ENCODE measurements around the gene UBE2J2.
A peak's percentile ranks its signal among the peaks of the same experiment; 100 is the strongest.

Gene UBE2J2

DNA sequence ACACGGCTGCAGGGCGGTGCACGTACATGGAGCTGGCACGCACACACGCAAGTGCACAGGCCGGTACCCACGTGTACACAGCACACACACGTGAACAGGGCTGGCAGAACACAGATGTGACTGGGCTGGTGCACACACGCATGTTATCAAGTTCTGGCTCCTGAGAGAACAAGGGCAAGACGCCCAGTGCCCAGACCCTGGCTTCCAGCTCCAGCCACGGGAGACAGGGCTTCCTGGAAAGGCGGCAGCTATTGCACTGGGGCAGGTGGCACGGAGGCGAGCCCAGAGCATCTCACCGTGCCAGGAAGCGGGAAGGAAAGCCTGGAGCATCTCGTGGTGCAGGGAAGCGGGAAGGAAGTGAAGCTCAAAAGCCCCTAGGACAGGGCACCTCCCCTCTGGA, 47.7 kb downstream of the UBE2J2 start:
- no peak for DNase-seq

DNA sequence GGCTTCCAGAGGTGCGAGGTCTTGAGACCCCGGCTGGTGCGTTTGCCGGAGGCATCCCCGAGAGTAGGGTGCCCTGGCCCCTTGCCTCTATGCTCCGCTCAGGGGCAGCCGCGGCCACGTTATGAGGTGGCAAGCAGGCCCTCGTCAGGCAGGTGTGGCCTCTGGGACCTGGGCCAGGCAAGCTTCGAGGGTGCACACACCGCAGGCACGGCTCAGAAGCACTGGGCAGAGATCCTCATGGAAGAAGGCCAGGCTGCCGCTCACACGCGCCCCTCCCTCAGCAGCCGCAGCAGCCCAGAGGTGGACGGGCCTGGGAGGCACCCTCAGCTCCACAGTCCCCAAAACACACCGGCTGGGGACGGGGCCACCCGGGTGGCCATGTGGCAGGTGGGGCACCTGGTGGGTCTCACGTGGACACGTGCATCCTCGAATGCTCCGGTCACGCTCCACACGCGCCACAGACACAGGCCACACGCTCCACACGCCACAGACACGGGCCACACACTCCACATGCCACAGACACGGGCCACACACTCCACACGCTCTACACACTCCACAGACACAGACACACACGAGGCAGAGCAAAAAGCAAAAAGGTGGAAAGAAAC, 48.3 kb downstream of the UBE2J2 start:
- no peak for DNase-seq

DNA sequence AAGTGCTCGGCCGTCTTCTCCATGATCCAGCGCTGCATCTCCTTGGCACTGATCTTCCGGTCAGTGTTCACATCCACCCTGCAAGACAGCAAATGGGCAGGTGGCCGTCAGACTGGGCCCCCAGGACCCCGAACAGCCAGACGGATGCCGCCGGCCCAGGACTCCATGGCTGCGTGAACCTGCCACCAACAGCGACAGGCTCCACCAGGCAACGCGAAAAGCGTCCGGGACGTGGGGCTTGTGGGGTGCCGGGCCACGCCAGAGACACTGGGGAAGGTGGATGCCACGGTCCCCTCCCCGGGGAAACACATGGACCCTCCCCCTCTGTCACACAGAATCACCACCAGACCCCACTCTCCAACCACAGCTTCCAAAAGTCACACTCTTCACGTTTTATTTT, 49.8 kb downstream of the UBE2J2 start:
- DNase-seq, result no peak

DNA sequence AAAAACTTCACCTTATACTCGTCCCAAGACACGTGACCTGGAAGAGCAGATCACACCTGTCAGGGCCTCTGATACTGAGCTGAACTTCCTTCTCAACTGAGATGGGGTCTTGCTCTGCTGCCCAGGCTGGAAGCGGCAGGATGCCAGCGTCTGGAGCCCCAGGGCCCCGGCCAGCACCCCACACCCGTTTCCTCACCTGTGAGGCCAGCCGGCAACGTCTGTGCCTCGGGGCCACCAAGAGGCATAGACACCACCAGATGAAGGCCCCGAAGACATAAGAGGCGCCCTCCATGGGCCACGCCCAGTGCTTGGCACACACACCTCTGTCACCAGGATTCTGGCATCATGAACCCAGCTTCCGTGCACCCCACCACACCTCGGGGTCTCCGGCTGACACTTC, 50.3 kb downstream of the UBE2J2 start:
- no peak for DNase-seq

DNA sequence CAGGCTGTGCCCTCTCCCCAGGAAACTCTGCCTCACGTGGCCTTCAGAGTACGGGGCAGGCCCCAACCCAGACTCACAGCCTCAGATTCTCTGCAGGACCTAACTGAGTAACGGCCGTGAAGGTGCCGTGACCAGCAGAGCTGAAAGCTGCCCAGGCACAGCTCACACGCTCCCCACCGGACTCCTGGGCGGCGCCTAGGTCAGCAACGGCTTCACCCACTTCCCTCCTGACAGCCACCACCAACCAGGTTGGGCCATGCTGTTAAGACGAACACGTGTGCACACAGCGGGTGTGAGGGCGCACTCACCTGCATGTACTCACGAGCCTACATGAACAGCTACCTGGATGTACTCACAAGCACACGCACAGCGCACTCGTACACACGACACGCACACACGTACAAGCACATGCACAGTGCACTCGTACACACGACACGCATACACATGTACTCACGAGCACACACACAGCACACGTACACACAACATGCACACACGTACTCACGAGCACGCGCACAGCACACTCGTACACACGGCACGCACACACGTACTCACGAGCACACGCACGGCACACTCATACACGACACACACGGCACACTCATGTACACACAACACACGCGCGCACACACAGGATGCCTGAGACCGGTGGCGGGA, 51.0 kb downstream of the UBE2J2 start:
- no peak for DNase-seq

DNA sequence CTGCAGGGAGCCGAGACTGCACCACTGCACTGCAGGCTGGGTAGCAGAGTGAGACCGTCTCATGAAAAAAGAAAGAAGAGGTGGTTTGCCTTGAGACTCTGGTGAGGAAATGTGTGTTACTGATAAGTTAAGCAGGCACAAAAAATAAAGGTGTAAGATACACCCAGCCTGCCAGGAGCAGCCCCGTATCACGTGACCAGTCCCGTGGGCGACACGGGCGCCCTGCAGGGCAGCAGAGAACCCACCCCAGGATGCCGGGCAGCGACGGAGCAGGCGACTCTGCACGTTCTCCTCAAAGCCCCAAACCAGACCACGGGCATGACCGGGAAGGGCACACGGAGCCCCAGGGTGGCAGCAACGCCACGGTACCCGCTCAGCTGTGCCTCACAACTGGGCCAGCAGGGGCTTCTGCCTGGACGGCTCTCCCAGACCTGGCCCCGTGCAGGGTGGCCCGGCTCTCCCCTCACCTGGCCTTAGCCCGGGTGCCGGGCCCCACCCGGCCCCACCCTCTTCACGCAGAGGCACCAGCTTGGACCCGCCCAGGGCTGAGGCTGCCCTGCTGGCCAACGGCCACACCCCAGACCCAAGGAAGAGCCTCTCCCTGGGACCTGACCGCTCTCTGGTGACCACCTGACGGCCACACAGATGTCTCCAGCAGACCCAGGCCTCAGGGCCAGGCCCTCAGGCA, 51.6 kb downstream of the UBE2J2 start:
- DNase-seq, result no peak

DNA sequence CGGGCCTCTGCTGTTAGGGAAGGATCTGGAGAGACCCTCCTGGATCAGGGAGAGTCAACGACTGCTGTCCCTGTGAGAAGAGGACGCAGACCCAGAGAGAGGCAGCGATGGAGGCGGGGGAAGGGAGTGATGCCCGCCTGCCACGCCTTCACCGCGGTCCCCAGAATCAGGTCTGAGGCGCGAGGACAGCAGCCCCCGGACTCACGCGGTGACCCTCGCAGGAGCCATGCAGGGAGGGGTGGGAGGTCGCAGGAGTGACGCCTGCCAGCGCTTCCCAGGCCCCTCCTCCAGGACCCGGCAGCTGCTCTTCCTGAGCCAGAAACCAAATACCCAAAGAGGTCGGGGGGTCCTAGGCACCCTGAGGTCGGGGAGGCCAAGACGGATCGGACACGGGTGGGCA, 53.5 kb downstream of the UBE2J2 start:
- DNase-seq, result no peak

DNA sequence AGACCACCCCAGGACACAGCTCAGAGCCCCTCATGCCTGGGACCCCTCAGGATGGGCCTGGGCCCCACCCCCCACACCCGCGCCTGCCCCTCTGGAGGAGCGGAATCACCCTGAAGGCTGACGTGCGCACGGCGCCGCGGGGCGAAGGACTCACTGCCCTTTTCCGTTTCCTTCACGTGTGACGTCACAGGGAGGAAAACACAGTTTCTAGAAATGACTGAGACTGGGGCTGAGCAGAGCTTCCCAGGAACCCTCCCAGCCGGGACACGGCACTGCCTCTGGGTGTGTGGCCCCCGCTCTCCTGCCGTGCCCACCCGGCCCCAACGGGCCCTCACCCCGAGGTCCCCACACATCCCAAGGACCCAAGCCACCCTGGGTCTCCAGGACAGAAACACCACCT, 54.3 kb downstream of the UBE2J2 start:
- DNase-seq, result peak in 4 of 5 donors; percentile 48 to 85 (median 54)

DNA sequence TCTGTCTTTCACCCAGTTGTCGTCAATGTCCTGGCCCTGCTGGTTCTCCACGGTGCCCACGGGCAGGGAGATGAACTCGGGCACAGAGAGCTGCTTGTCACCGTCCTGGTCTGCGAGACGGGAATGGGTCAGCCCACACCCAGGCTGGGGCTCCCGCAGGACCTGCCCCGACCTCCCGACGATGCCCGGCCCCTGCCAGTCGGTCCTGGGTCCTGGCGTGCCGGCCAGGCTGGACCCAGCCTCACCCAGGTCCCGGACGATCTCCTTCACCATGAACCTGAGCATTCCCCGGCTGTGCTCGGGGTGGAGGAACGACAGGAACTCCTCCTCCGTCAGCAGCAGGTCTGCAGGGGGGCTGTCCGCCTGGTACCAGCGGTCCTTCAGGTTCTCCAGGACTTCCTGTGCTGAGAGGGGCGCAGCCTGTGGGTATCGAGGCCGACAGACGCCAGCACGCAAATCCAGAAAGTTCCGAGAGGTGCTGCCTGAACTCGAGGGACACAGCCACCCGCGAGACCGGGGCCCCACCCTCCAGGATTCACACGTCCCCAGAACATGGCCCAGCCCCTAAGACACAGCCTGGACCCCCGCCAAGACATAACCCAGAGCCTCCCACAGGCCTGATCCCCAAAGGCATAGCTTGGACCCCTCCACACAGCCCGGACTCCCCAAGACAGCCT, 55.0 kb downstream of the UBE2J2 start:
- no peak for DNase-seq

DNA sequence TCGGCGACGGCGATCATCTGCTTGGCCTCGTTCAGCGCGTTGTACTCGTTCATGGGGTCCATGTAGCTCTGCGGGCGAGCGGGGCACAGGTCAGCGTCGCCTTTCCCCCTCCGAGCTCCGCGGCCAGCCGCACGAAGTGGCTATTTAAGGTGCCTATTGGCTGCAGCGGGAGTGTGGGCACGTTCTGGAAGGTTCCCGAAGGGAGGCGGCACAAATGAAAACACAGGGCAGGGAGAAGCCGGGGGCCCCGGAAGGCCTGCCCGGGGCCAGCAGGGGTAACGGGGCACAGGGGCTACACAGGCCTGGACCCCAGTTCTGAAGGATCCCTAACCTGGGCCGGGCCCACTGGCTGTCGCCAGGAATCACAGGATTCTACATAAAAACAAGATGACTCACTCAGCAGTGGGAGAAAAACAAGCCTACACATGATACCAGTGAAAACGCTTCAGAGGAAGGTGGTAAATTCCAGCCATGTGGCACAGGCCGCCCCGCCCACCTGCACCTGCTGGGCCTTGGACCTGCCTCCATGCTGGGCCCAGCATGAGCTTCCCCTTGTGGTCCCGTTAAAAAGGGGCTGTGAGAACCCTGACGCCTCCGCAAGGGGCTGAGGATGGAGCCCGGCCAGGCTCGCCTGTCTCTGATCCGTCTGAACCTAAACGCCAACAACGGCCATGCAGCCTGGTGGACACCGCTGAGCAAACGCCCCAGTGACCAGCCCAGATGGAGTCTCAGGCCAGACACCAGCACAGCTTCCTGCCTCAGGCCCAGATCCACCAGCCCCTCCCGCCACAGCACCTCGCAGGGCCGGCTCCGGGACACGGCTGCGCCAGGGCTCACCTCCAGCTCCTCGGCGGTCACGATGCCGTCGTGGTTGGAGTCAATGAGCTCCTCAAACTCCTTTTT, 55.8 kb downstream of the UBE2J2 start:
- DNase-seq, result peak in 1 of 5 donors; percentile 34

DNA sequence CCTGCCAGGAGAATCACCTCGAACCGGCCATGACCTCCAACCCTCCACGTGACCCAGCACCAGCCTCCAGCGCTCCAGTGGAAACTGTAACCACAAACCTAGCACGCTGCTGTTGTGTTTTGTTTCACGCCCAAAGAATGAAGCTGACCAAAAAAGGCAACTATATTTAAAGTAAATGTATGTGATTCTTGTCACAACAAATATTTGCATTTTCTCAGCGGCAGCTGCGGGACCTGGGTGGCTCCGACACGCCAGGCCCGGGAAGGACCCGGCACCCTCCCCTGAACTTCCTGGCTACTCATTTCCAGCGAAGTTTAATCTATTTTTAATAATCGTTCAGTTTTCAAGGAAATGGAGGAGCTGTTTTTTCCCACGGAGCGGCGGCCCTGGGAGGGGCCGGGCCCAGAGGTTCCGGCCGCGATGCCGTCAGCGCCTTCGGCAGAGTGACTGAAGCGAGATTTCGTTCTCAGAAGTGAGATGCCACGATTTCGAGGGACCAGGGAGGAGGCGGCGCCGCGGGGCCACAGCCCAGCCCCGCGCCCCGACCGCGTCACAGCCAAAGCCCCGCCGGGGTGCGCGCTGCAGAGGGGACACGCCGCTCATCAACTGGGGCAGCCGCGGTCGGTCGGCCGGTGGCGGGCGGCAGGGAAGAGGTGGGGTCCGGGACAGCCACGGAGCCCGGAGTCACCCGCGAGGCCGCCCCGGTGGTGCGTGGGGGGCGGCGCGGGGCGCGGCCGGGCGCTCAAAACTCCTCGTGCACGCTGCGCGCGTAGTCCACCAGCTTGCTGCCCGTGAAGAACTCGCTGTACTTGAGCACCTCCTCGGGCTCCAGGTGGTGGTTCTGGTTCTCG, 56.7 kb downstream of the UBE2J2 start:
- peak; percentile 38 to 86 (median 65) for DNase-seq

DNA sequence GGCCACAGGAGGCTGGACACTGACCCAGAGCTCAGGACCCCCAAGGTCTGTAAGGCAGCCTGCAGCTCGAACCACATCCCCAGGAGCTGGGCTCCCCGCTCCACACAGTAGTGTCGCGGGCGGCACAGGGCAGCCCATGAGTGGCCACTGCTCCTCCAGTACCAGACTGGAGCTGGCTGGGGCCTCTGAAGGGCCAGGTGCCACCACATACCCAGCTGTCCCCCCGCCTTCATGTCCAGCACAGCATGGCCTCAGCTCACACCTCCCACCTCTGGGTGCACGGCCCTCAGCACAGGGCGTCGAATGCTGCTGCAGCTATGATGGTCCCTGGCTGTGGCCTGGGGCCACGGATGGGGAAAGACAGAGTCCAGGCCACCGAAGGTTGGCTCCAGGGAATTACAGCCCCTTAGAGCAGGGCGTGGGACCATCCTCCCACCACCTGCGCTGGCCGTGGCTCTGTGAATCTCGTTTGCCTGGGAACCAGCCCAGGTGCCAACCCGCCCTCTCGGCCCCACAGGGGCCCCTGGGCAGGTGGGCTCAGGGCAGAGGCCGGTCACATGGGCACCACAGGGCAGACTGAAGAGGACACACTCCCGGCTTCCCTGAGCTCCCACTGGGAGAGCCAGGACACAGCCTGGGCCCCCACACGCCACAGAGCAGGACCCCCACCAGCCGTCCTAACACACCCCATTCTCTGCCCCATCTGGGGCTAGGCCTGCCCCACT, 57.6 kb downstream of the UBE2J2 start:
- DNase-seq, result no peak

DNA sequence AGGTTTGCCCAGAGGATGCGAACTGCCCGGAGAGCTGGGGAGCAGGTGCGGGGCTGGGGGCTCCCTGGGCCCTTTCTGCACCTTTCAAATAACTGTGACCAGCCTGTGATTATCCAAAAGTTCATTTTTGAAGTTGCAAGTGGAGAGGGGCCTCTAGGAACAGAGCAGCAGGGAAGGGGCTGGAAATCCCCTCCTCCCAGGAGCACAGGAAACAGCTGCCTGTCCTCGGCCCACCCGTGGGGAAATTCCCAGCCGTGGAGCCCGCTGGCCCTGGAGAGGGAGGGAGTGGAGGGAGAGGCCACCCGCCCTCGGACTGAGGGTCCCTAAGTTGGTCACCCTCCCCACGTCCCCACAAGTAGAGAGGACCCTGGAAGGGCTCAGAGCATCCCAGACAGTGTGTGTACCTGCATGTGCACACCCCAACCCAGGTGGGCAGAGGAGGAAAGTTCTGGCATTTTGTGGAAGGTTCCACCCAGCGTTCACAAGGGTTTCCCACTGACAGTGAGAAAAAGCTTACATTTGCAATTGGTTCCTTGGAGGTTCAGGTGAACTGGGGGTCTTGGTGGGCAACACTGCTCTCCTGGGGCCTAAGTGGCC, 58.5 kb downstream of the UBE2J2 start:
- DNase-seq, result peak in 1 of 5 donors; percentile 31

DNA sequence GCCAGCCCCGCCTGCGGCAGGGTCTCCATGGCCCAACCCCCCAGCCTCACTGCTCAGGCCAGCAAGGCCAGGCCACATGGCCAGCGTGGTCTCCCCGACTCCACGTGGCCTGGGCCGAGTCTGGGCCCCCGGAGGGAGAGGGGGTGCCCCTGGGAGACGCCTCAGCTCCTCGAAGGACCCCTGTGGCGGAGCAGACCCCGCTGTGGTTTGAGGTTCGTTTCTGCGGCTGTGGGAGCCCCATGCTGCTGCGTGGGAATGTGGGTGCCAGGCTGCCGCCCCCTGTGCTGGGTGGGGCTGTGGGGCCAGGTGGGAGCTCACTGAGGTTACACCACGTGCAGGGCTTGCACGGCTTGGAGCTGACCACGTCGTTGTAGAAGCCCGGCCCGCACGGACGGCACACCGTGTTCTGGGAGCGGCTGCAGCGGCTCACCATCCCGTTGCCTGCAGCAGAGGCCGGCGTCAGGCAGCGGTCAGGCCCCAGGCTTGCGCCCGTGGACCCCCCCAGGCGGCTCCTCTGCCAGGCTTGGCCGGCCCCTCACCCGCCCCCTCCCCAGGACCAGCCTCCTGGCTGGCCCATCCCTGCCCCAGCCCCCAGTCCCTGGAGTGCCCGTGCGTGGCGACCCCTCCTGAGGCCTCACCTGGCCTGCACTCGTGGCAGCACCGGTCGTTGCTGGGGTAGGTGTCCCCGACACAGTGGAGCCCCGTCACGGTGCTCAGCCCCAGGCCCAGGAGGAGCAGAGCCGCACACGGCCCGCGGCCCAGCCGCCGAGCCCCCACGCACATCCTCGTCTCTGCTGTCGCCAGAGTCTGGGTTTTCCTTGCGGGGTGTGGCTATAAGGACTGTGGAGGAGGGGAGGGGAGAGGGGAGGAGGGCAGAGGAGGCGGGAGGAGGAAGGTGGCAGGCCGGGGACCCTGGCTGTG, 60.0 kb downstream of the UBE2J2 start, which contains the start of gene TNFRSF4:
TSS of gene TNFRSF4 (minus strand) at position 809 of the 921 bp plus-strand sequence. CDS start at position 783, 26 bp downstream.
- peak in 4 of 5 donors; percentile 9 to 58 (median 30) for DNase-seq

DNA sequence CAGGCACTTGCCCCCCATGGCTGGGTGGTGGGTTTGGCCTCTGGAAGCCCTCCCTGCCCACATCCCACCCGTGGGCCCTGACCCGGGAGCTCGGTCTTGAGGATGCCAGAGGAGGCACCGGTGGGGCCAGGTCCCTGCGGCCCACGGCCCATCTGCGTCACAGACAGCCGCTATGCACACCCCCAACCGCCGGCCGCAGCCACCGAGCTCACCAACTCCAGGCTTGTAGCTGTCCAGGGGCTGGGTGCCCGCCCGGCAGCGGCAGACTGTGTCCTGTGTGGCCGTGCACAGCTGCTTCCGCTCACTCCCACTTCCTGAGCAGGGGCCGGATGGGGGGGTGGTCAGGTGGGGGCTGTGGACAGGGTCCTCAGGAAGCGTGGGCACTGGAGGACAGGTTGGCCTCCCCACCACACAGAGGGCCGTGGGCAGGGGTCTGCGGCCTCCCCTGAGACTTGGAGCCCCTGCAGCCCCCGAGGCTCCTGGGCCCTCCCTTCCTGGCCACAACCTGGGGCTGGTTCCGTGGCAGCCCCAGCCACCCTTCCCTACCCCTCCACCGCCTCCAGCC, 60.8 kb downstream of the UBE2J2 start:
- DNase-seq, result peak in 4 of 5 donors; percentile 23 to 74 (median 48)

DNA sequence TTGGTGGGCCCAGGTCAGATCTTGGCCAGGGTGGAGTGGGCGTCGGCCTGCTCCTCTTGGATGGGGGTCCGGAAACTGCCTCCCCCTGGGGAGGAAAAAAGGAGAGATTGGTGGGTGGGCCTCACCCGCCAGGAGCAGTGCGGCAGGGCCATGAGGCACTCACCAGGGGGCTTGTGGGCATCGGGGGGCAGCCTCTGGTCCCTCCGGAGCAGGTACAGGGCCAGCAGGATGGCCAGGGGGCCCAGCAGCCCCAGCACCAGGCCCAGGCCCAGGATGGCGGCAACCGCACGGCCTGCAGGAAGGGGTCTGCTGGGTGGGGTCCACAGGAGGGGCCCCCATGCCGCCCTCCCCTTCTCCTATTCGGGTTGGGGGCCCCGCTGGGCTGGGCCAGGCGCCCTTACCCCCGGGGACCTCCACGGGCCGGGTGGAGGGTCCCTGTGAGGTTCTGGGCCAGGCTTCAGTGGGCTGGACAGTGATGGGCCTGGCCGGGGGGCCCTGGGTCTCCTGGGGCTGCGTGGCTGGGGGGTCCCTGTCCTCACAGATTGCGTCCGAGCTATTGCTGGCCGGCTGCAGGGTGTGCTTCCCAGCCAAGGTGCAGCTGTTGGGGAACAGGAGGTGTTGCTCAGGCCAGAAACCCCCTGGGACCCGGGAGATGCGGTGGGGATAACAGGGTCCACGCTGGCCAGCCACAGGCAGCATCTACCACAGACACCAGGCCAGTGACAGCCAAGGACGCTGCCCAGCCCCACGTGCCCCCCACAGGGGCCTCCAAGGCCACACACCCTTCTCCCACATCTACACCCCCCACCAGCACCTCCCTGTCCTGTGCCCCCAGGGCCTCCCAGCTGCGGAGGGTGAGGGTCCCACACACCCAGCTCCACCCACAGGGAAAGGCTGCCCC, 61.9 kb downstream of the UBE2J2 start:
- DNase-seq, result peak in 2 of 5 donors; percentile 6 to 13

DNA sequence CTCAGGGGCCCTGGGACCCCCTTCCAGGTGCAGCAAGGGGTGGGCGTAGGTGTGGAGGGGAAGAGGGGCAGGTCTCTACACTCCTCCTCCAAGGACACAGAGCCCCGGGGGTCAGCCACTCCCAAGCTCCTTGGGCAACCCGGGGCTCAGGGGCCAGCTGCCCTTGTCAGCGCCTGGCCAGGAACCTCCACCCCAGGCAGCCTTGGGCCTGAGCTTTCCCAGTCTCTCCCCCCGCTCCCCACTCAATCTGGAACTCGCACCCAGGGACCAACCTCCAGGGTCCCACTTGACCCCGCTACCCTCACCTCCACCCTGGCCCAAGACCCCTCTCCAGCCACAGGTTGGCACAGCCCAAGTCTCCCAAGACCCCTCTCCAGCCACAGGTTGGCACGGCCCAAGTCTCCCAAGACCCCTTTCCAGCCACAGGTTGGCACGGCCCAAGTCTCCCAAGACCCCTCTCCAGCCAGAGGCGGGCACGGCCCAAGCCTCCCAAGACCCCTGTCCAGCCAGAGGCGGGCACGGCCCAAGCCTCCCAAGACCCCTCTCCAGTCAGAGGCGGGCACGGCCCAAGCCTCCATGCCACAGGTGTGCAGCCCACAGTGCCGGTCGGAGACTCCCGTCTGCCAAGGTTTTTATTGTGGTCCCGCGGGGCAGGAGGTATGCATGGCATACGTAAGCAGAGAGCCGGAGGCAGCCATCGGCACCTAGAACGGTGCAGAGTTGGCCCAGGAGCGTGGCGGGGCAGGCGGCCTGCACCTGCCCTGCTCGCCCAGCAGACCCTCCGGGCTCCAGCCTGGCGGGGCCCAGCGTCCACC, 62.7 kb downstream of the UBE2J2 start:
- DNase-seq, result peak in 2 of 5 donors; percentile 0 to 10

All from T-helper 1 cell (primary cell).